HG03575 (cell line): ENCODE data around the gene SF3B2.

Experiments used
- ATAC-seq: cut with Tn5 transposase; IDR thresholded peaks from one replicate; pipeline ENCODE4 v1.9.1; 2021; ENCODE audit not compliant: unreplicated experiment, insufficient number of reproducible peaks, low FRiP score; ENCODE audit errors: extremely low read depth

The SF3B2 gene

DNA sequence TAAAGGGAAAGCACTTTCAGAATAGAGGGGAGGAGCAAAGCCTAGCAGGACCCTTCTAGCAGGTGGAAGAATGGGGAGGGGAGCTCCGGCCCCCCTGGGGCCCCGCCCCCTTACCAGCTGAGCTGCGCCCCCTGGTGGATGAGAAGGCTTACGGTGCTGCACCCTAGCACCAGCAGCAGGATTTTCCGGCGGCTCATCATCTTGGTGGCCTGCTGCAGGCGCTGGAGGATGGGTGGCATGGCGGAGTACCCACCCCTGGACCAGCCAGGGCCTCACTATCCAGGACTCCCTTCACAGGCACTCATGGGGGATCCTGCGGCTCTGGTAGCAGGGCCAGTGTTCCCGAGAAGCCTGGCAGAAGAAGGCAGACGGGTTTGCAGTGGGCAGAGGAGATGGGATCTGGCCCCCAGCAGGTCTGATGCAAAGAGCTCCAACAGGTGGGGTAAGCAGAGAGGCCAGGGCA, 7.0 kb upstream of the SF3B2 start:
- ATAC-seq: no peak

DNA sequence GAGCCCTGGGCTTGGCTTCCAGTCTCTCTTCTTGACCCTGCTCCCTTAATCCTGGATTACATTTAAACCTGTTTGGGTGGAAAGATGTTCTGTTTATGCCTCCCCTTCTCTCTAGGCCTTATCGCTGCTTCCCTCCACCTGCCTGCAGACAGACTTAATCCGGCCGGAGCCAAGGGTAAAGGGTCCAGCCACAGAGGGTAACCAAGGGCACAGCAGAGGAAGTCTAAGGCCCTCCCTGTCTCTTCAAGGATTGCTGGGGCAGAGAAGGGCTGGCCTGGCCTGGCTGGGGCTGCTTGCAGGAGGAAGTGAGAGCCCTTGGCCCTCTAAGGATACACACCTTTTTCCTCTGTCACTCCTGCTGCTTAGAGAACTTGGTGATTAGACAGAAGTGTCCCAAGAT, 5.3 kb upstream of the SF3B2 start:
- ATAC-seq: no peak

GRCh38 chr11:66047541-66048365, 4.4 kb upstream of the SF3B2 start:
- ATAC-seq: no peak

- ATAC-seq: no peak
Measured at GRCh38 chr11:66048547-66049323, 3.4 kb upstream of the SF3B2 start, which contains the start of gene GAL3ST3. Gene GAL3ST3, minus strand, starts transcription at chr11:66049161. Its CDS starts 3,746 bp downstream, at chr11:66045415.

- no peak for ATAC-seq
Measured at GRCh38 chr11:66050581-66051231, 1.5 kb upstream of the SF3B2 start.

DNA sequence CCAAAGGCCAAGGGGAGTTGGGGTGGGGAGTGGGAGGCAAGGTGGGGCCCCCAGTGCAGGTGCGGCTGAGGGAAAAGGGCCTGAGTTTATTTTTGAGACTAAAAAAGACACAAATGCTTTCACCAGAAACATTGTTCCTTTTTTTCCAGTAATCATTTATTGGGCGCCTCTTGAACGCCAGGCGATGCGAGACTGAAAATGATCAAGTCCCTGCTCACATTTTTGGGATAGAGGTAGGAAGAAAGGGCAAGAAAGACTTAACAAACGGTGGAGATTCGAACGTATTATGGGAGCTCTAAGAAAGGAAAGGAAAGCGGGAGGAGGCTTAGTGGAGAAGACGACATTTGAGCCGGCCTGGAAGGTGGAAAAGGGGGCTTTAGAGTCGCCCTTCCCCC, 796 bp upstream of the SF3B2 start:
- no peak for ATAC-seq

GRCh38 chr11:66052664-66052982, 459 bp downstream of the SF3B2 start:
- no peak for ATAC-seq

- no peak for ATAC-seq
Measured at GRCh38 chr11:66055021-66055420, 2.9 kb downstream of the SF3B2 start.

GRCh38 chr11:66056501-66056900, 4.3 kb downstream of the SF3B2 start:
- no peak for ATAC-seq

GRCh38 chr11:66059966-66060680, 8.0 kb downstream of the SF3B2 start:
- no peak for ATAC-seq

- ATAC-seq: no peak
Measured at GRCh38 chr11:66061268-66061667, 9.1 kb downstream of the SF3B2 start.

- ATAC-seq: no peak
Measured at GRCh38 chr11:66062408-66062807, 10.2 kb downstream of the SF3B2 start.

DNA sequence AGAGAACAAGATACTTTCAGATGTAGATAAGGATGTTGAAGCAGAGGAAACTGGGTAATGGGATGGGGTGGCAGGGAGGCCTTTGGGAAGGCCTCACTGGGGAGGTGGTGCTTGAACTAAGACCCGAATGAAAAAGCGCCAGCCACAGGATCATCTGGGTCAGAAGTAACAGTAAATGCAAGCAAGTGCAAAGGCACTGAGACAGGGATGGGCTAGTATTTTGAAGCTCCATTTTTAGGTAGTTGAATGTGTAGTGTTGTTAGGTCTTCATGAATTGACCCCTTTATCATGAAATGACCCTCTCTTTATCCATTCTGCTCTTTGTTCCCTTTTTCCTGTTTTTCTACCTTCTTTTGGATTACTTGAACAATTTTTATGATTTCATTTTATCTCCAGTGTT, 11.7 kb downstream of the SF3B2 start:
- no peak for ATAC-seq

DNA sequence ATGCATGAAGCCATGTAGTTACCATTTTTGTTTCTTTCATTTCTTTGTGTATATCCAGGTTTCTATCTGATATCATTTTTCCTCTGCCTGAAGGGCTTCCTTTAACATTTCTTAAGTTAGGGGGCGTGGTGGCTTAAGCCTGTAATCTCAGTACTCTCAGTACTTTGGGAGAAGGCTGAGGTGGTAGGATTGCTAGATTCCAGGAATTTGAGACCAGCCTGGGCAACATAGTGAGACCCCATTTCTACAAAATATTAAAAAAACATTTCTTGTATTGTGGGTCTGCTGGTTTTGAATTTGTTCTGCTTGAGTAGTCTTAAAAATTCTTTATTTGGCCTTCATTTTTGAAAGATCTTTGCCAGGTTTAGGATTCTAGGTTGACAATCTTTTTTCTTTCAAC, 12.4 kb downstream of the SF3B2 start:
- ATAC-seq: no peak

GRCh38 chr11:66066751-66067150, 14.6 kb downstream of the SF3B2 start:
- ATAC-seq: no peak

DNA sequence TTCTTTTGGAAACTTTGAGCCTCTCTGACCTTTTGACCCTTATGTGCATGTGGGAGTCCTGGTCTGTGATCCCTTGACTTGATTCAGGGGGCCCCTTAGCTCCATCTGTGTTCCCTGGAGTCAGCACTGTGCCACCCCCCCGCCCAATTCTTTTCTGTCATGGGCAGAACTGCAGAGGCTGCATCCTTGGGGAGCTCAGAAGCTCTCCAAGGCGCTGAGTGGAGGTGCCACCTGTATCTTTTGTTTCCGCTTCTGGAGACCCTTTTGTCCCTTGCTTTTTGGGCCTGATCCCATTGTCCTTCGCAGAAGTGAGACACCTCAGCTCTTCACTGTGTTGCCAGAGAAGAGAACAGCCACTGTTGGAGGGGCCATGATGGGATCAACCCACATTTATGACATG, 15.5 kb downstream of the SF3B2 start:
- no peak for ATAC-seq

GRCh38 chr11:66068154-66068821, 16.1 kb downstream of the SF3B2 start:
- no peak for ATAC-seq

GRCh38 chr11:66068923-66069714, 17.0 kb downstream of the SF3B2 start:
- ATAC-seq: no peak
